Activated CD8-positive, alpha-beta memory T cell treated with anti-CD3 and anti-CD28 coated beads, Interleukin-2, amount 50 U/mL, for 24 hours (primary cell): Measurements from ENCODE around the gene HMGCR.

Experiments
- DNase-seq: peaks from one replicate; pipeline ENCODE4 v3.0.0-alpha.2; 2020; ENCODE audit errors: extremely low read depth

The HMGCR gene

DNA sequence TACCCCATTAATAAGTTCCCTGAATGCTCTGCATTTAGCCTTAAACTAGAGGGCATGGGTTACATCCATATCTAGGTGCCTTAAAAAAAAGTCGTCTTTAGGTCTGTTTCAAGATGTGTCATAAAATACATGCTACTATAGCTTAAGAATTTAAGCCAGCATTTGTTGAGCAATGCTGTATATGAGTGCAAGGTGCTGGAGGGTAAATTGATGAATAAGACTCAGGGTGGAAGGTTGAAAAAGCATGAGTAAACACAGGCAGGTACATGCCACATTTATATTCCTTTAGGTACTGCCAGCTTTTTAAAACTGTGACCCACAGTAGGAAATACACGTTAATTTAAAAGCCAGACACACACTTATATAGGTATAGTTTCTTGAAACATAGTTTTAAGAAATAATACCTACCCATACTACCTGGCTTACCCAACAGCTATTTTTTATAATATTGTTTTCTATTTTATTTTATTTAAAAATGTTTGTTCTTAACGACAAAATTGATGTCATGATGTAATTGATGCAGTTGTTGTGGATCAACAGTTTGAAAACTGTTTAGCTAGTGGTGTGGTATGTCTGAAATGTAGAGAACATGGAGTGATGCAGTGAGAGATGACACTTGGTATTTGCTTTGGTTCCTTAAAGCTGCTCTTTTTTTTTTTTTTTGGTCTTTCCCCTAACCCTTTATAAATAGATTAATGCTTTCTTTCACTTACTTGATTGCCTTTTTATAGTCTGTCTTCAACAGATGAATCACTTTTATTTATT lies 3.9 kb downstream of the HMGCR start:
- no peak for DNase-seq

DNA sequence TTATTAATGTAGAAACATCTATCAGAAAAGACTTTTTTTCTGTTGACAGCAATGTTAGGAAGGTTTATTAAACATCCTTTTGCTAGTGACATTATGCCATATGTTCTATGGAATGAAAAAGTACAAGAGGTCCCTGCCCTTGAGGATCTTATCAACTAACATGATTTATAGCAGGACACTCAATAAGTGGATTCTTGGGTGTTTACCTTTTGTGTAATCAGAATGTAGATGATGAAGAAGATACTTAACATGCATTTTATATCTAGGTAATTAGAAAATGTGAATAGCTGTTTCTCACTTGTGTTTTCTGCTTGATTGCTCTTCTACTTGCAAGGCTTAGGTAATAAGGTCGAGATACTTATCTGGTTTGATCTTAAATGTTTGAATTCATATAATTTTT lies 4.9 kb downstream of the HMGCR start:
- DNase-seq, result no peak

DNA sequence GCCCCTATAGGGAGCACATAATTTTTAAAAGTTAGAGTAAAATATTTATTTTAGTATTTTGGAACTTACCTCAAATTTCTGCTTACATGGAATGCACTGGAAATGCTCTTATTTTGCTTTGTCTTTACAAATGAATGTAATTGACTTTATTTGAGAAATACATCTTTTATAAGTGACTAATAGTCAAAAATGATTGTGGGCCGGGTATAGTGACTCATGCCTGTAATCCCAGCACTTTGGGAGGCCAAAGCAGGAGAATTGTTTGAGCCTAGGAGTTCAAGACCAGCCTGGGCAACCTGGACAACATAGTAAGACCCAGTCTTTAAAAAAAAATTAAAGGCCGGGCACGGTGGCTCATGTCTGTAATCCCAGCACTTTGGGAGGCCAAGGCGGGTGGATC lies 5.8 kb downstream of the HMGCR start:
- DNase-seq, result no peak

DNA sequence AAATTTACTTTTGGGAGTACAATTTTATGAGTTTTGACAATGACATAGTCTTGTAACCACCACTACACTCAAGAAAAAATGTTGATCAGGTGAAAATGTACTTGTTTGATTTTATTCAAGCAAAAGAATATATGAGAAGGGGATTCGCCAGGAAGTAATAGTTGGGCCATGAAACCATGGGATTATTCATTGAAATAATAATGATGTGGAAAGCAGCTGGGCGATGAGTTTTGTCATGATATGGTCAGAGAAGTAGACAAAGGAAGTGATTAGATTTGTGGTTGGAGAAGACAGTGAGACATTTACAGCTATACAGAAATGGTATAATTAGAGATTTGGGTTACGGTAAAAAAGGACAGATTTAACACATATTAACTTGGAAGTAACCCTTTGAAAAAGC lies 11.2 kb downstream of the HMGCR start:
- DNase-seq, result no peak

- no peak for DNase-seq
Measured at GRCh38 chr5:75349663-75350062, 12.6 kb downstream of the HMGCR start.

DNA sequence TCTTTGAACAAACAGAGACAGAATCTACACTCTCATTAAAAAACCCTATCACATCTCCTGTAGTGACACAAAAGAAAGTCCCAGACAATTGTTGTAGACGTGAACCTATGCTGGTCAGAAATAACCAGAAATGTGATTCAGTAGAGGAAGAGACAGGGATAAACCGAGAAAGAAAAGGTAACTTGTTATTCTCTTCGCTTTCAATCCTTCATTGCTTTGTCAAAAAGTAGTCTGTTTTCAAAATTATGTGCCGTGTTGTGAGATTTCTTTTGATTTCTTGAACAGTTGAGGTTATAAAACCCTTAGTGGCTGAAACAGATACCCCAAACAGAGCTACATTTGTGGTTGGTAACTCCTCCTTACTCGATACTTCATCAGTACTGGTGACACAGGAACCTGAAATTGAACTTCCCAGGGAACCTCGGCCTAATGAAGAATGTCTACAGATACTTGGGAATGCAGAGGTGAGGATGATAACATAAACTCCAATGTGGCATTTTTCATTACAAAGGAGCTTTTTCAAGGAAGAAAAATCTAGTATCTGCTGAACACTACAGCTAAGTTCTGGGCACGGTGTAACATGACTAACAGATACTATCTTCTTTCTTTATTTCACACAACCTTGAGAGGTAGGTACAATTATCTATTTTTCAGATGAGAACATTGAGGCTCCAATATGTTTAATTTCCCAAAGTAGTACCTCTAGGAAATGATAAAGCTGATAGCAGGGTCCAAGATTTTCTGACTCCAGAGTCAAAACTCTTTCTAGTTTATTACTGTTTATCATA lies 14.3 kb downstream of the HMGCR start:
- DNase-seq, result no peak

- no peak for DNase-seq
Measured at GRCh38 chr5:75355236-75355635, 18.2 kb downstream of the HMGCR start.

DNA sequence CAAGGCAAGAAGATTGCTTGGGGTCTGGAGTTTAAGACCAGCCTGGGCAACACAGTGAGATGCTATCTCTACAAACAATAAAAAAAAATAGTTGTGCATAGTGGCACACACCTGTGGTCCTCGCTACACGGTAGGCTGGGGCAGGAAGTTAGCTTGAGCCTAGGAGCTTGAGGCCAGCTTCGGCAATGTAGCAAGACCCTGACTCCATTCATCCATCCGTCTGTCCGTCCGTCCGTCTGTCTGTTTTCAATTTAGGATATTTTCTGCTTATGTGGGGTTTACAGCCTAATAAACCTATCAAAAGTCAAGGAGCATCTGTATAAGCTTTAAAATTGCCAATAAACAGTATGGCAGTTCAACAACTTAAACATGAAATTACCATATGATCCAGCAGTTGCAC lies 19.7 kb downstream of the HMGCR start:
- DNase-seq, result no peak

DNA sequence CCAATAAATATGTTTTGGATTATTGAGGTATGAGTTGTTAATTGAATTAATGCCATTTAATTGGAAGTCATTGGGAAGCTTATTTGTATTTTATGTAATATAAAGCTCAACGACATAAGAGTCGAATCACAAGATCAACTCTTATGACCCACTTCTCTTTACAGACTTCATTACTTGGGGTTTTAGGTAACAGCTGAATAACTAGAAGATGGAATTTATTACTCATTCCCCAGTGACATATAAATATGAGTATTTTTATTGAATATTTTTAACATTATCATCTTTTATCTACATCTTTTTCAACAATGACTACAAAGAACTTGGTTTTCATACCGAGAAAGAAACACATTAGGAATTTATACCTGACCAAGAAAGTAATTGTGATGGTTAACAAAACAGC lies 21.1 kb downstream of the HMGCR start:
- no peak for DNase-seq

DNA sequence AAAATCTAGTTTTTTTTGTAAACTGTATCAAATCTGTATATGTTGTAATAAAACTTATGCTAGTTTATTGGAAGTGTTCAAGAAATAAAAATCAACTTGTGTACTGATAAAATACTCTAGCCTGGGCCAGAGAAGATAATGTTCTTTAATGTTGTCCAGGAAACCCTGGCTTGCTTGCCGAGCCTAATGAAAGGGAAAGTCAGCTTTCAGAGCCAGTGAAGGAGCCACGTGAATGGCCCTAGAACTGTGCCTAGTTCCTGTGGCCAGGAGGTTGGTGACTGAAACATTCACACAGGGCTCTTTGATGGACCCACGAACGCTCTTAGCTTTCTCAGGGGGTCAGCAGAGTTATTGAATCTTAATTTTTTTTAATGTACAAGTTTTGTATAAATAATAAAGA lies 24.3 kb downstream of the HMGCR start:
- DNase-seq, result no peak

- no peak for DNase-seq
Measured at GRCh38 chr5:75362474-75362975, 25.5 kb downstream of the HMGCR start.

DNA sequence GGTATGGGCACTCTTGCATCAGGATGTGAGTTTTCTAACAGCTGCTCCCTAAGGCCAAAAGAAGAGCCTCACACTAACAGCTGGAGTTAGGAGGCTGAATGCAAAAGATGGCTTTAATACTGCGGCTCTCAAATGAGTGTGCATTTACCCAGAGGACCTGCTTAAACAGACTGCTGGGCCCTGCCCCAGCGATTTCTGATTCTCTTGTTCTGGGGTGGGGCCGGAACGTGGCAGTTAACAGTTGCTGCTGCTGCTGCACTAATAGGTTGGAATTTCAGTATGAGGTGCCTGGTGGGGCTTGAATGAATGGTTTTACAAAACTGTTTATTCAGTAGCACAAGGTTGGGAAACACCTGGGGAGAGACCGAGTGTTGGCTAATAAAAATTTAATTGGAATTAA lies 26.1 kb downstream of the HMGCR start:
- DNase-seq, result no peak

- no peak for DNase-seq
Measured at GRCh38 chr5:75363726-75364495, 26.9 kb downstream of the HMGCR start.

DNA sequence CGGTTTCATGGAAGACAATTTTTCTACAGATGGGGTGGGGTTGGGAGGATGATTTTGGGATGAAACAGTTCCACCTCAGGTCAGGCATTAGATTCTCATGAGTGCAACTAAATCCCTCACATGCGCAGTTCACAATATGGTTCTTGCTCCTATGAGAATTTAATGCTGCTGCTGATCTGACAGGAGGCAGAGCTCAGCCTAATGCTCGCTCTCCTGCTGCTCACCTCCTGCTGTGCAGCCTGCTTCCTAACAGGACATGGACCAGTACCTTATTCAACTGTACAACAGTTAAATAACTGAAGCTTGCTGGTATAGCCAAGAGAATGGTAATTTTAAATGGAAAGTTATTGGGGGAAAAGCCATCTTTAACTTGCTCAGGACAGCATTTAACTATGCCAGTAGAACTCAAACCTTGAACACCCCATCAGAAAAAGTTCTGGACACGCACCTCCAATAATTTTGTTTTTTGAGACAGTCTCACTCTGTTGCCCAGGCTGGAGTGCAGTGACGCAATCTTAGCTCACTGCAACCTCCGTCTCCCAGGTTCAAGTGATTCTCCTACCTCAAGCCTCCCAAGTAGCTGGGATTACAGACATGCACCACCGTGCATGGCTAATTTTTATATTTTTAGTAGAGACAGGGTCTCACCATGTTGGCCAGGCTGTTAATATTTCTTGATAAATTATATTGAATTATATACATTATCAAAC lies 27.7 kb downstream of the HMGCR start:
- no peak for DNase-seq

GRCh38 chr5:75365740-75366139 lies 28.7 kb downstream of the HMGCR start:
- DNase-seq, result no peak

DNA sequence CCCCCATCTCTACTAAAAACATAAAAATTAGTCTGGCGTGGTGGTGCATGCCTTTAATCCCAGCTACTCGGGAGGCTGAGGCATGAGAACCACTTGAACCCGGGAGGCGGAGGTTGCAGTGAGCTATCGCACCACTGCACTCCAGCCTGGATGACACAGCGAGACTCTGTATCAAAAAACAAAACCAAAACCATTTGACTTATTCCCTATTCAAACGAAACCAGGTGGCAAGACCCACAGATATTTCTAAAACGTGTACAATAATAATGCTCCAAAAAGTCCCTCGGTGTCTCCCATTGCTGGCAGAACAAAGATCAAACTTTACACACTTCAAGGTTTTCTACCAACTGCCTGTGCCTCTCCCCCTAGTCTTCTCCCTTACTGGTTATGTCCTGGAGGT lies 29.8 kb downstream of the HMGCR start:
- no peak for DNase-seq

DNA sequence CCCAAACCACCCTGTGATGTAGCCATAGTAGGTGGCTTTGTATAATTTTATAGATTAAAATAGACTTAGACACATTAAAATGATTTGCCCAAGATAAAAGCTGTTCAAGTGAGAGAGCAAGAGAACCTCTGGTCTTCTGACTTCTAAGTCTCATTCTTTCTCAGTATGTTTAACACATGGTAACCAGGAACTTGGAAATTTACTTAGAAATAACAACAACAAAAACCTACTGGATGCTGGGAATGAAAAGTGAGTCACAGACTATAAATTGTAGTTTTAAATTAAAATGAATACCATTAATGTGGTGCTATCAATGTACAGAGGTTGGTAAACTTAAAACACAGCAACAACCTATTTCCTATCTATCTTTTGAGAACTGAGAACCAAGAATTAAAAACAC lies 30.4 kb downstream of the HMGCR start:
- DNase-seq, result no peak

- DNase-seq, result no peak
Measured at GRCh38 chr5:75368391-75368790, 31.4 kb downstream of the HMGCR start.

GRCh38 chr5:75373862-75374261 lies 36.8 kb downstream of the HMGCR start:
- DNase-seq, result no peak

DNA sequence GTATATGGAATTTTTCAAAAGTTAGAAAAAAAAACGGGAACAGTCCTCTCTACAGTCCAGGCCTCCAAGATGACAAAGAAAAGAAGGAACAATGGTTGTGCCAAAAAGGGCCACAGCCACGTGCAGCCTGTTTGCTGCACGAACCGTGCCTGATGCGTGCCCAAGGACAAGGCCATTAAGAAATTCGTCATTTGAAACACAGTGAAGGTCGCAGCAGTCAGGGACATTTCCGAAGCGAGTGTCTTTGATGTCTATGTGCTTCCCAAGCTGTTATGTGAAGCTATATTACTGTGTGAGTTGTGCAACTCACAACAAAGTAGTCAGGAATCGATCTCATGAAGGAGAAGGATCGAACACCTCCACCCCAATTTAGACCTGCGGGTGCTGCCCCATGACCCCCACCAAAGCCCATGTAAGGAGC lies 37.4 kb downstream of the HMGCR start:
- DNase-seq, result no peak

DNA sequence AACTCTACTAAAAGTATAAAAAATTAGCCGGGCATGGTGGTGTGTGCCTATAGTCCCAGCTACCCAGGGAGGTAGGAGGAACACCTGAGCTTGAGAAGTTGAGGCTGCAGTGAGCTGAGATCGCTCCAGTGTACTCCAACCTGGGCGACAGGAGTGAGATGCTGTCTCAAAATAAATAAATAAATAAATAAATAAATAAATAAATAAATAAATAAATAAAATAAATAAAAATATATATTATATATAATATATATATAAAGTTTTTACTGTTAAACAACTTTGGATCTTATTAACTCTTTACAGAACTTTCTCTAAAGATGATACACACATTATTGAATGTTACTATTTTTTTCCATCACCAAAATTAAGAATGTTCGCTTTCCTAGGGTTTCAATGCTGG lies 38.4 kb downstream of the HMGCR start:
- no peak for DNase-seq

- DNase-seq, result no peak
Measured at GRCh38 chr5:75380099-75380498, 43.1 kb downstream of the HMGCR start.
